HG03045 (cell line): ENCODE results near the gene SGO2.
"Not testable (repeated sequence)": the region's sequence is repeated elsewhere in the genome, so short reads cannot be mapped to it uniquely, and the experiment has no call there.

ENCODE experiments used
- ATAC-seq: cut with Tn5 transposase; IDR thresholded peaks from one replicate; pipeline ENCODE4 v1.9.1; 2021; ENCODE audit warnings: mild to moderate bottlenecking, moderate library complexity; ENCODE audit not compliant: unreplicated experiment

SGO2 gene

GRCh38 chr2:200617156-200618053 is 91.4 kb downstream of the SGO2 start:
- ATAC-seq, result no peak

- no peak for ATAC-seq
Observed at GRCh38 chr2:200618054-200618419, 92.0 kb downstream of the SGO2 start.

GRCh38 chr2:200618590-200619021 is 92.6 kb downstream of the SGO2 start:
- no peak for ATAC-seq

GRCh38 chr2:200619279-200619678 is 93.3 kb downstream of the SGO2 start:
- ATAC-seq, result no peak

- no peak for ATAC-seq
Observed at GRCh38 chr2:200620606-200621390, 94.8 kb downstream of the SGO2 start.

- ATAC-seq, result no peak
Observed at GRCh38 chr2:200622106-200622505, 96.1 kb downstream of the SGO2 start.

GRCh38 chr2:200624026-200624425 is 98.0 kb downstream of the SGO2 start:
- ATAC-seq, result no peak

- ATAC-seq, result no peak
Observed at GRCh38 chr2:200624658-200625057, 98.7 kb downstream of the SGO2 start.

- ATAC-seq, result no peak
Observed at GRCh38 chr2:200625282-200625681, 99.3 kb downstream of the SGO2 start.

GRCh38 chr2:200625958-200626363 is 100.0 kb downstream of the SGO2 start:
- no peak for ATAC-seq

GRCh38 chr2:200627110-200627770 is 101.2 kb downstream of the SGO2 start:
- no peak for ATAC-seq

- not testable (repeated sequence) for ATAC-seq
Observed at GRCh38 chr2:200628461-200628860, 102.5 kb downstream of the SGO2 start.

- ATAC-seq, result no peak
Observed at GRCh38 chr2:200631287-200631686, 105.3 kb downstream of the SGO2 start.
